OCI-LY3 (cell line): ENCODE results near the gene INPP5J.

ENCODE experiments used
- CTCF ChIP-seq: fragments of 200-600, 300-600 bp; sonication (generic); IDR thresholded peaks from 2 replicates; pipeline ENCODE4 v1.5.1; 2014; ENCODE audit warnings: antibody characterized with exemption, low read length, low read depth
- EZH2phosphoT487 ChIP-seq: fragments of 200-600 bp; shearing (Covaris generic); IDR thresholded peaks from 2 replicates; pipeline ENCODE4 v1.6.1; 2018; ENCODE audit warnings: antibody characterized with exemption, mixed run types, low read depth

- TF ChIP-seq CTCF, result no peak
- no peak for TF ChIP-seq EZH2phosphoT487
These were observed 38.6 kb upstream of the INPP5J start for GRCh38 chr22:31083923-31084810.
